Testis (tissue), 3 donors: ENCODE results near the gene PIP5K1C. TPM values are rescaled to one million over a fixed set of nuclear protein-coding genes. Genes with fewer than 3 reads are reported as not detected.

Experiments
- DNase-seq: peaks from one replicate; pipeline ENCODE4 v3.0.0-alpha.2; 2019
- H3K27ac ChIP-seq, 2 donors: fragments of 200-600 bp; sonication (generic); one replicate each; pipeline ENCODE4 v1.5.1; 2019
- H3K27me3 ChIP-seq: fragments of 200-600 bp; sonication (generic); one replicate; pipeline ENCODE4 v1.5.1; 2019
- H3K36me3 ChIP-seq: fragments of 200-600 bp; sonication (generic); one replicate; pipeline ENCODE4 v1.5.1; 2017; ENCODE audit warnings: low read depth; ENCODE audit errors: missing control alignments
- H3K4me1 ChIP-seq: fragments of 200-600 bp; sonication (generic); one replicate; pipeline ENCODE4 v1.5.1; 2019
- H3K4me3 ChIP-seq, 2 donors: fragments of 200-600 bp; sonication (generic); one replicate each; pipeline ENCODE4 v1.5.1; 2017 to 2019
- H3K9me3 ChIP-seq: fragments of 200-600 bp; sonication (generic); one replicate; pipeline ENCODE4 v1.5.1; 2017
- CTCF ChIP-seq, 3 experiments: fragments of 450-650 bp in 2 of 3; fragments of 200-600 bp in 1 of 3; sonication (generic) in 1 of 3; IDR thresholded peaks; one replicate each; pipeline ENCODE4 v1.5.1; 2016 to 2019; ENCODE audit warnings: antibody characterized with exemption in 3 of 3, mild to moderate bottlenecking in 2 of 3, moderate library complexity in 1 of 3
- POLR2A ChIP-seq: fragments of 450-650 bp; IDR thresholded peaks from one replicate; pipeline ENCODE4 v1.6.1; 2017; ENCODE audit warnings: antibody characterized with exemption, mild to moderate bottlenecking, moderate library complexity
- WGBS, 2 donors: methylation state at CpG; one replicate each; pipeline ENCODE4 v1.1.5; 2018; 5-methylcytosine and 5-hydroxymethylcytosine counted together
- intact Hi-C: fragments of 100-400 bp; cut with DNase I; formaldehyde crosslinking; loops from one replicate; pipeline ENCODE4 v1.15.1; 2023; ENCODE audit warnings: low total_unique reads
- polyA plus RNA-seq: library from polyadenylated mRNA; stranded (reverse); fragments of 350-450 nt; fragmentation: Illumina TruSeq; extraction: RNeasy Lipid Tissue Mini Kit (QIAGEN cat#74804); gene quantifications from one replicate; pipeline ENCODE4 v1.2.3, GENCODE V29; 2014; ENCODE audit warnings: low read depth, low replicate concordance; ENCODE audit not compliant: insufficient read depth
- total RNA-seq, 2 donors: library from RNA; depleted of rRNA; stranded (reverse); fragments of >200 nt; gene quantifications; one replicate each; pipeline ENCODE4 v1.2.3, GENCODE V29; 2016

PIP5K1C gene
- total and polyA plus RNA-seq, 3 donors from 2014 or later: 80.2 to 99.1 (median 87.0) TPM

- H3K4me1 ChIP-seq: no peaks in the 10 kb centered on the region
- H3K36me3 ChIP-seq: no peaks in the 10 kb centered on the region
- intact Hi-C loops: no loop called here
- peaks cover 3% of the 10 kb centered on the region for H3K27me3 ChIP-seq
- WGBS, 2 donors: 86 to 89% methylated on average over 4 of the region's 4 CpGs
- H3K9me3 ChIP-seq: no peaks in the 10 kb centered on the region
- TF ChIP-seq POLR2A (no peak), CTCF (IDR thresholded peaks at IDR 0.05) (no peak)
- DNase-seq: no peak
- no peak overlapping the region for H3K4me3 ChIP-seq
- no peak overlapping the region for H3K27ac ChIP-seq
Observed at GRCh38 chr19:3719868-3720267, 19.6 kb upstream of the PIP5K1C start.

GRCh38 chr19:3716147-3716668 is 15.9 kb upstream of the PIP5K1C start:
- Histone ChIP-seq H3K4me1 (peaks cover 3% of the 10 kb centered on the region), H3K4me3 (no peak overlapping the region), H3K9me3 (no peaks in the 10 kb centered on the region), H3K27ac (no peak overlapping the region), H3K36me3 (no peaks in the 10 kb centered on the region), H3K27me3 (peaks cover 3% of the 10 kb centered on the region)
- TF ChIP-seq POLR2A (no peak), CTCF (IDR thresholded peaks at IDR 0.05) (no peak)
- intact Hi-C loops: no loop called here
- 86 to 92% methylated on average over 16 of the region's 16 CpGs for WGBS, 2 donors
- DNase-seq: no peak

GRCh38 chr19:3712663-3713611 is 12.7 kb upstream of the PIP5K1C start:
- no peaks in the 10 kb centered on the region for H3K27me3 ChIP-seq
- no peaks in the 10 kb centered on the region for H3K9me3 ChIP-seq
- TF ChIP-seq POLR2A (no peak), CTCF (IDR thresholded peaks at IDR 0.05) (no peak)
- peaks cover 8% of the 10 kb centered on the region for H3K4me1 ChIP-seq
- no peak overlapping the region for H3K4me3 ChIP-seq
- H3K27ac ChIP-seq: no peak overlapping the region
- intact Hi-C loops: no loop called here
- no peak for DNase-seq
- H3K36me3 ChIP-seq: no peaks in the 10 kb centered on the region
- WGBS, 2 donors: 51 to 55% methylated on average over 23 of the region's 23 CpGs

- H3K9me3 ChIP-seq: no peaks in the 10 kb centered on the region
- TF ChIP-seq CTCF (IDR thresholded peaks at IDR 0.05) (no peak), POLR2A (no peak)
- no peaks in the 10 kb centered on the region for H3K27me3 ChIP-seq
- peaks cover 9% of the 10 kb centered on the region for H3K4me1 ChIP-seq
- H3K36me3 ChIP-seq: no peaks in the 10 kb centered on the region
- DNase-seq: peak; percentile 61
- no peak overlapping the region for H3K4me3 ChIP-seq
- 48 to 49% methylated on average over 20 of the region's 20 CpGs for WGBS, 2 donors
- H3K27ac ChIP-seq: no peak overlapping the region
- intact Hi-C loops: no loop called here
Observed at GRCh38 chr19:3710265-3710812, 10.1 kb upstream of the PIP5K1C start.
